PC-3 (cell line): Measurements from ENCODE around the gene KCP. TPM values are rescaled to one million over a fixed set of nuclear protein-coding genes. Genes with fewer than 3 reads are reported as not detected.

Source experiments
- ATAC-seq: fragments of 200-7000 bp; cut with Tn5 transposase; 2 replicates; pipeline ENCODE4 v1.9.1; 2020; ENCODE audit warnings: mild to moderate bottlenecking, moderate library complexity
- BruUV-seq: library from RNA; stranded (reverse); fragments of 400-500 nt; replicated peaks from 2 replicates; lab custom pipeline; 2021; lab: Mats Ljungman, UMichigan
- CTCF ChIA-PET: fragments of 300-600 bp; sonication (Branson Sonifier 250); formaldehyde crosslinking; loops from one replicate; lab custom pipeline; 2022; ENCODE audit warnings: antibody characterized with exemption; lab: Charles Lee
- POLR2A ChIA-PET: fragments of 300-600 bp; sonication (Branson Sonifier 250); formaldehyde crosslinking; loops from one replicate; lab custom pipeline; 2022; ENCODE audit warnings: antibody characterized with exemption; ENCODE audit not compliant: unreplicated experiment; lab: Charles Lee
- DNase-seq: peaks from one replicate; pipeline ENCODE4 v3.0.0-alpha.2; 2015
- H2AFZ ChIP-seq: fragments of 300-600 bp; sonication (generic); 2 replicates; pipeline ENCODE4 v1.6.0; 2016; ENCODE audit warnings: antibody characterized with exemption, low read length
- H3F3A ChIP-seq: fragments of 300-600 bp; sonication (generic); one replicate; pipeline ENCODE4 v1.6.0; 2017; ENCODE audit warnings: antibody characterized with exemption, low read length, control low read depth, mild to moderate bottlenecking; ENCODE audit not compliant: unreplicated experiment
- H3K27ac ChIP-seq: fragments of 300-600 bp; sonication (generic); 2 replicates; pipeline ENCODE4 v1.5.1; 2016; ENCODE audit warnings: mild to moderate bottlenecking, low read length
- H3K27me3 ChIP-seq: fragments of 300-600 bp; sonication (generic); 2 replicates; pipeline ENCODE4 v1.6.1; 2016; ENCODE audit warnings: low read length, mixed read lengths
- H3K36me3 ChIP-seq: fragments of 300-600 bp; sonication (generic); 2 replicates; pipeline ENCODE4 v1.6.1; 2016; ENCODE audit warnings: low read depth, mixed run types, low read length, mixed read lengths
- H3K4me1 ChIP-seq: fragments of 300-600 bp; sonication (generic); 2 replicates; pipeline ENCODE4 v1.5.1; 2016; ENCODE audit warnings: low read length; ENCODE audit not compliant: insufficient read depth
- H3K4me2 ChIP-seq: fragments of 300-600 bp; sonication (generic); 2 replicates; pipeline ENCODE4 v1.6.0; 2016; ENCODE audit warnings: low read length
- H3K4me3 ChIP-seq: fragments of 300-600 bp; sonication (generic); 2 replicates; pipeline ENCODE4 v1.5.1; 2016; ENCODE audit warnings: mild to moderate bottlenecking, low read length, mixed read lengths
- H3K79me2 ChIP-seq: fragments of 300-600 bp; sonication (generic); 2 replicates; pipeline ENCODE4 v1.6.1; 2017; ENCODE audit warnings: low read length, mixed read lengths
- H3K9ac ChIP-seq: fragments of 300-600 bp; sonication (generic); 2 replicates; pipeline ENCODE4 v1.6.0; 2016; ENCODE audit warnings: mild to moderate bottlenecking, low read length
- H3K9me2 ChIP-seq: fragments of 300-600 bp; sonication (generic); replicated peaks from 2 replicates; pipeline ENCODE4 v1.6.1; 2016; ENCODE audit warnings: mixed run types, low read length, mixed read lengths
- H3K9me3 ChIP-seq: fragments of 300-600 bp; sonication (generic); 2 replicates; pipeline ENCODE4 v1.6.1; 2016; ENCODE audit warnings: low read length, mixed read lengths
- H4K20me1 ChIP-seq: fragments of 300-600 bp; sonication (generic); 2 replicates; pipeline ENCODE4 v1.6.1; 2016; ENCODE audit warnings: low read length, mixed read lengths
- EZH2 ChIP-seq: fragments of 300-600 bp; sonication (generic); IDR thresholded peaks from one replicate; pipeline ENCODE4 v1.6.1; 2017; ENCODE audit warnings: antibody characterized with exemption, mild to moderate bottlenecking, low read length; ENCODE audit not compliant: unreplicated experiment
- EZH2phosphoT487 ChIP-seq: fragments of 300-600 bp; sonication (generic); IDR thresholded peaks from 2 replicates; pipeline ENCODE4 v1.6.1; 2018; ENCODE audit warnings: mild to moderate bottlenecking, antibody characterized with exemption, low read length, borderline replicate concordance
- intact Hi-C: fragments of 100-400 bp; cut with micrococcal nuclease; formaldehyde crosslinking; loops from 2 replicates; pipeline ENCODE4 v1.9.0; 2023
- total RNA-seq: library from RNA; depleted of rRNA; stranded (reverse); fragments of >200 nt; gene quantifications from 2 replicates; pipeline ENCODE4 v1.2.3, GENCODE V29; 2014
- TF ChIP-seq, protein P1 (sequence below): fragments of 300-600 bp; sonication (generic); conservative IDR thresholded peaks from 2 replicates; pipeline ENCODE4 v1.5.1; 2017; ENCODE audit warnings: antibody characterized with exemption, low read depth, mild to moderate bottlenecking, low read length

KCP gene
- total RNA-seq, 1 experiment from 2014 or later, result 3.2 TPM

DNA sequence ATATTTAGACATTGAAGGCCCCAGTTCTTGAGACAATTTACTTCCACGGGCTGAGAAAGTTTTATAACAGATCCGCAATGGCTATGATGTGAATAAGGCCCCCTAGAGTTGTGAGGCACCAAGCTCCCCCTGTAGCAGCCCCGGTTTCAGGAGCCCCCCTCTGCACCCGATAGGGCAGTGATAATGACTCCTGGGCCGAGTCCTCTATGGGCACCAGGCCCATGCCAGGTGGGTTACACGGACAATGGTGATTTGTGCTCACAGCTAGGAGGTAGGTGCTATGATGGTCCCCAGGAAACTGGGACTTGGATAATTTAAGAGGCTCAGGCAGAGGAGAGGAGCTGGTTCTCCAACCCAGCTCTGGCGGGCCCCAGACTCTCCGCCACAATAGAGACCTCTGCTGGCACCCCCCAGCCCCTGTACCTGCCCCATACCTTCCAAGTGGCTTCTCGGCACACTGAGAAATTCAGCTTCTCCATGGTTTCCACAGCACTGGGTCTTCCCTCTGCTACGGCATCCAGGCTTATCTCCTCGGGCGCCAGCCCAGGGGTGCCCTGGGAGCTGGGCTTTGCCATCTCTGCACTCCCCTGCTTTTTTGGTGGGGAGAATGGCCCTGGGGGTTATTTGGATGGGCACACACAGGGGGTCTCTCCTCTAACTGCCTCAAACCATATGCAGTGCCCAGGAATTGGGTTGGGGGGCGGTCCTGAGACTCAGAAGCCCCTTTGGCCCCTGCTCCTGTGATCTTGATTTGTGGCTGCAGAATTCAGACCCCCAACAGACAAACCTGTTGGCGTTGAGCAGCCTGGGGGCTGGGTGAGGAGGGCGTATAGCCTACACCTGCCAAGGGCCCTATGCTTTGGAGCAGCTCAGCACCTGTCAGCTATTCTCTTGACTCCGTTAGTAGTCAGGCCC lies 12.2 kb upstream of the KCP start:
- no peak overlapping the region for H3K4me3 ChIP-seq
- no peak for DNase-seq
- H3K27me3 ChIP-seq, result peaks cover 11% of the 10 kb centered on the region; the same call in 1 of the 2 replicates
- no peaks in the 10 kb centered on the region for H3K4me1 ChIP-seq
- ChIA-PET CTCF (interaction anchor here (1.0 kb wide), 1 partner anchor 24 kb away, joined by 3 read pairs; no protein-coding TSS in a partner anchor), POLR2A (no interaction called here)
- intact Hi-C loops, result no loop called here
- ATAC-seq, result no peak; the same call in 1 of the 2 replicates
- H3K79me2 ChIP-seq, result no peaks in the 10 kb centered on the region
- no peaks in the 10 kb centered on the region for H4K20me1 ChIP-seq
- no peaks in the 10 kb centered on the region for H3F3A ChIP-seq
- no peak overlapping the region for H2AFZ ChIP-seq
- TF ChIP-seq EZH2, result no peak
- TF ChIP-seq EZH2phosphoT487, result no peak
- TF ChIP-seq, protein P1, sequence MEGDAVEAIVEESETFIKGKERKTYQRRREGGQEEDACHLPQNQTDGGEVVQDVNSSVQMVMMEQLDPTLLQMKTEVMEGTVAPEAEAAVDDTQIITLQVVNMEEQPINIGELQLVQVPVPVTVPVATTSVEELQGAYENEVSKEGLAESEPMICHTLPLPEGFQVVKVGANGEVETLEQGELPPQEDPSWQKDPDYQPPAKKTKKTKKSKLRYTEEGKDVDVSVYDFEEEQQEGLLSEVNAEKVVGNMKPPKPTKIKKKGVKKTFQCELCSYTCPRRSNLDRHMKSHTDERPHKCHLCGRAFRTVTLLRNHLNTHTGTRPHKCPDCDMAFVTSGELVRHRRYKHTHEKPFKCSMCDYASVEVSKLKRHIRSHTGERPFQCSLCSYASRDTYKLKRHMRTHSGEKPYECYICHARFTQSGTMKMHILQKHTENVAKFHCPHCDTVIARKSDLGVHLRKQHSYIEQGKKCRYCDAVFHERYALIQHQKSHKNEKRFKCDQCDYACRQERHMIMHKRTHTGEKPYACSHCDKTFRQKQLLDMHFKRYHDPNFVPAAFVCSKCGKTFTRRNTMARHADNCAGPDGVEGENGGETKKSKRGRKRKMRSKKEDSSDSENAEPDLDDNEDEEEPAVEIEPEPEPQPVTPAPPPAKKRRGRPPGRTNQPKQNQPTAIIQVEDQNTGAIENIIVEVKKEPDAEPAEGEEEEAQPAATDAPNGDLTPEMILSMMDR, result no peak
- no peaks in the 10 kb centered on the region for H3K9me2 ChIP-seq
- no peak overlapping the region for H3K27ac ChIP-seq
- H3K4me2 ChIP-seq, result no peak overlapping the region
- H3K36me3 ChIP-seq, result no peaks in the 10 kb centered on the region
- H3K9me3 ChIP-seq, result no peaks in the 10 kb centered on the region
- H3K9ac ChIP-seq, result no peak overlapping the region
- no TSS peak for BruUV-seq

DNA sequence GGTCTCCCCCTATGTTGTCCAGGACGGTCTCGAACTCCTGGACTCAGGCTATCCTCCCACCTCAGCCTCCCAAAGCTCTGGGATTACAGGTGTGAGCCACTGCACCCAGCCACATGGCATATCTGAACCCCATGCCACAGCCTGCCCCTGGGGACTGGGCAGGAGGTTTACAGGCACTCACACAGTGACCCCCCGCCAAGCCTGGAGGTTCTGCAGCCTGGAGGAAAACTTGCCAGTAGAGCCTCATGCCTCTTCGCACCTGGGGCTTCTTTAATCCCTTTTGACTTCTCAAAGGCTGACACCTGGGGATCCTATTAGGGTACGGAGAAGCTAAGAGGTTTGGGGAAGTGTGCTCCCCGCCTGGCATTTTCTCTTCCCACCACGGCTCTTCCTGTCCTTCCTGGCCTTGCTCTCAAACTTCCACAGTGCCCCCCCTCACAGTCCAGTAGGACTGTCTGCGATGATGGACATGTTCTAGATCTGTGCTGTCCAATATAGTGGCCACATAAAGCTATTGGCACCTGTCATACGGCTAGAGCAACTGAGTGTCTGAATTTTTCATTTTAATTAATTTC lies 11.4 kb upstream of the KCP start:
- DNase-seq (no peak), ATAC-seq (no peak)
- Histone ChIP-seq H3K4me3 (no peak overlapping the region), H3K9me2 (no peaks in the 10 kb centered on the region), H3K9ac (no peak overlapping the region), H3K36me3 (no peaks in the 10 kb centered on the region), H3K4me2 (no peak overlapping the region), H3K27ac (no peak overlapping the region), H3K27me3 (peaks cover 11% of the 10 kb centered on the region; the same call in 1 of the 2 replicates), H3K4me1 (no peaks in the 10 kb centered on the region), H4K20me1 (no peaks in the 10 kb centered on the region), H3K9me3 (no peaks in the 10 kb centered on the region), H2AFZ (no peak overlapping the region), H3K79me2 (no peaks in the 10 kb centered on the region), H3F3A (no peaks in the 10 kb centered on the region)
- ChIA-PET POLR2A (no interaction called here), CTCF (interaction anchor here (0.7 to 1.0 kb wide), 2 partner anchors 25 to 1215 kb away, joined by 3 read pairs; no protein-coding TSS in a partner anchor)
- intact Hi-C loops, result no loop called here
- no peak for TF ChIP-seq EZH2
- TF ChIP-seq, protein P1, result no peak
- TF ChIP-seq EZH2phosphoT487, result no peak
- BruUV-seq, result no TSS peak
